Urothelium cell line (cell line): ENCODE measurements around the gene AJM1.
"Not testable (repeated sequence)": the region's sequence is repeated elsewhere in the genome, so short reads cannot be mapped to it uniquely, and the experiment has no call there.

Experiments used
- DNase-seq: peaks from one replicate; pipeline ENCODE4 v3.0.0; 2011; ENCODE audit warnings: low spot score, mixed read lengths
- FAIRE-seq: peaks from 2 replicates; lab custom pipeline; 2011; peaks lifted over from hg19 to GRCh38; lab: Jason Lieb, UNC

The AJM1 gene

DNA sequence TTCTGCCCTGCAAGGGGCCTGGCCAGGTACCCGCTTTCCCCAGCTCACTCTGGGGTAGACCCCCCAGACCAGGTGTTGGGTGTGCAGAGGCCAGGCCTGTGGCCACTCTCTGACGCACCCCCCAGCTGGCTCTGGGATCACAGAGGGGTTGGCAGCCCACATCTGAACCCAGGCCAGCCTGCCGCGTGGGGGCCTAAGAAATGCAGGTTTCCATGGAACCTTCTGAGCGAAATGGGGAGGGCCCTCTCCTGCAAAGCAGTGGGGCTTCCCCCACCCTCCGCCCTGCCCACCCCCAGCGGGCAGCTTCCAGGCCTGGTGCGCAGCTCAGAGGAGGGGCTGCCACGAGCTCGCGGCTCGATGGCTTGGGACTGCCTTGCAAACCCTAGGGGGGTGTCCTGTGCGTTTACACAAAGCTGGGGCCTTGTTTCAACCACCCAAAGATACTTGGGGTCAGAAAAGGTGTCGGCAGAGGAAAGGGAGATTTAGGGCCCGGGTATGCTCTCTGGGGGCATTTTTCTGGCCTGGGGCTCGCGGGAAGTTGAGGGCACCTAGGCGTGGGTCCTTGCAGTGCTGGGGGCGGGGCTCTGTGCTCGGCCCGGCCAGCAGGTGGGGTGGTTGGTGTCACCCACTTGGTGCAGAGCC lies 1.0 kb downstream of the AJM1 start:
- not testable (repeated sequence) for DNase-seq, FAIRE-seq

DNA sequence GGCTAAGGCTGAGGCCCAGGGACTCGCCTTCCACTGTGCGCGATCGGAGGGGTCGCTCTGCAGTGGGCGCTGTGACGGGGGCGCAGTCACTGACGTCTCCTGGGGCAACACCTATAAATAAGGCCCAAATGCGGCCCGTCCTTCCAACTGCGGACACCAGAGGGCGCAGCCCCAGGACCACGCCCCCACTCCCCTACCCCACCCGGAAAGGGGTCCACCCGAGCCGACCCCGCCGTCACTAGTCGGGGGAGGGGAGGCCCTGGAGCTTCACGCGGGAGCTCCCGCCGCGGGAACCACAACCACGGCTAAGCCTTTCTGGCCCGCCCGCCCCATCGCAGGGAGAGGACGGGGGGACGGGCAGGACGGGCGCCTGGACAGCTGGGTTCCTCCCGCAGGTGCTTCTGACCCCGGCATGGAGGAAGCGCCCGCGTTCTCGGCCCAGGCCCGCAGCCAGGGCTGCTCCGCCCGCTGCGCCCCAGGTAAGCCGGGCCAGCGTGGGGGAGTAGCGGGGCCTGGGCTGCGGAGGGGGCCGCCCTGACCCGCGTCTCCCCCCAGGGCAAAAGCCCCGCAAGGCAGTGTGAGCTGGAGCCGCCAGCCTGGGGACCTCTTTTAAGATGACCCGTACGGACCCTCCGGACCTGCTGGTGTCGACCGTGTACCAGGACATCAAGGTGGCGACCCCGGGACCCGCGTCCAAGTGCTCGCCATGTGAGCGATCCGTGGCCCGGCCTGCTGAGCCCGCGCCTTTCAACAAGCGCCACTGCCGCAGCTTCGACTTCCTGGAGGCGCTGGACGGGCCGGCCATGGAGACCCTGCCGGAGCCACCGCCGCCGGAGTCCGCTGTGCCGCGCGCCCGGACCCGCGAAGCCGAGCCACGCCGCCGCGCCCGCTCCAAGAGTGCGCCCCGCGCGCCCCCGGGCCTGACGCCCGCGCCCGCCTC lies 1.8 kb downstream of the AJM1 start:
- not testable (repeated sequence) for FAIRE-seq, DNase-seq

DNA sequence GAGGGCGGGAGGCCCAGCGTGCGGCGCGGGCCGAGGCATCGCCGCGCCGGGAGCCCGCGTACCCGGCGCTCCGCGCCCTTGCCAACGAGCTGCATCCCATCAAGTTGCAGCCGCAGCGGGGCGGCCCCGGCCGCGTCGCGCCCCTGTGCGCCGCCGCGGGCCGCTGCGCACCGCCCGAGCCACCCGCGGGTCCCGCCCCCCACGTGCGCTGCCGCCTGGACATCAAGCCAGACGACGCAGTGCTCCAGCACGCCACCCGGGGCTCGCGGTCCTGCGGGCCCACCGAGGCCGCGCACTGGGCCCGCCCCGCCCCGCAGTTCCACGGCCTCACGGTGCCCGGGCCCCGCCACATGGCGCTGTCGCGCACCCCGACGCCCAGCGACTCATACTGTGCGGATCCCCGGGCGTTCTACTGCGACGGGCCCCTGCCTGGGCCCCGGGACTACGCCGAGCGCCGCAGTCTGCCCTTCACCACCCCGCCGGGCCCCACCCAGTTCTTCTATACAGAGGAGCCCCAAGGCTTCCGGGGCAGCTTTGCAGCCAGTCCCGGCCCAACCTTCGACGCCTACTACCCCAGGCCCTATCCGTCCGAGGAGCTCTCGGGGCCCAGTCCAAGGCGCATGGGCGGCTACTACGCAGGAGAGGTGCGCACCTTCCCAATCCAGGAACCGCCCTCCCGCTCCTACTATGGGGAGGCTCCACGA lies 2.6 kb downstream of the AJM1 start:
- FAIRE-seq = no peak
- DNase-seq = no peak

GRCh38 chr9:136845465-136846260 lies 3.4 kb downstream of the AJM1 start:
- FAIRE-seq = no peak

GRCh38 chr9:136846376-136847087 lies 4.3 kb downstream of the AJM1 start:
- DNase-seq (no peak), FAIRE-seq (no peak)

More at GRCh38 chr9:136845465-136846260, 3.4 kb downstream of the AJM1 start:
- no peak for DNase-seq

DNA sequence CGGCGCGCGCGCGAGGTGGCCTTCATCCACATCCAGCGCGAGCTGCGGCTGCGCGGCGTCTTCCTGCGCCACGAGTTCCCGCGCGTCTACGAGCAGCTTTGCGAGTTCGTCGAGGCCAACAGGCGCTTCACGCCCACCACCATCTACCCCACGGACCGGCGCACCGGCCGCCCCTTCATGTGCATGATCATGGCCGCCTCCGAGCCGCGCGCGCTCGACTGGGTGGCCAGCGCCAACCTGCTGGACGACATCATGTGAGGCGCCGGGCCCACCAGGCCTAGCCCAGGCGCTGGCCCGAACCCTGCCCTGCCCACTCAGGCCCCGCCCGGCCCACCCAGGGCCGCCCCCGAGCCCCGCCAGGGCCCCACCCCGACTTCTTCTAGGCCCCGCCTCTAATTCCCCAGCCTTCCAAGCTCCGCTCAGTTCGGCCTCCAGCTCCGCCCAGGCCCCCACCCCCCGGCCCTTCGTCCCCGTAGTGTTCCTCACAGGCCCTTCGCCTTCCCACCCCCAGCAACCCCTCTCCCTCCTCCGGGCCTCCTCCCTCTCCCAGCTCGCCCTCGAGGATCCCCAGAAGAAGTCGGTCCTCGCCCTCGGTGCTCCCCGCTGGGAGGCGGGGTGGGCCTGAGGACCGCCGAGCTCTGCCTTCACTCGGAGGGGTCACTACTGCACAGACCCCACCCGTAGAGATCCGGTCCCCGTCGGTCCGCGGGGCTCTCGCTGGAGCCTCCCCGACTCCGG lies 5.0 kb downstream of the AJM1 start:
- DNase-seq (peak; percentile 75), FAIRE-seq (no peak)

DNA sequence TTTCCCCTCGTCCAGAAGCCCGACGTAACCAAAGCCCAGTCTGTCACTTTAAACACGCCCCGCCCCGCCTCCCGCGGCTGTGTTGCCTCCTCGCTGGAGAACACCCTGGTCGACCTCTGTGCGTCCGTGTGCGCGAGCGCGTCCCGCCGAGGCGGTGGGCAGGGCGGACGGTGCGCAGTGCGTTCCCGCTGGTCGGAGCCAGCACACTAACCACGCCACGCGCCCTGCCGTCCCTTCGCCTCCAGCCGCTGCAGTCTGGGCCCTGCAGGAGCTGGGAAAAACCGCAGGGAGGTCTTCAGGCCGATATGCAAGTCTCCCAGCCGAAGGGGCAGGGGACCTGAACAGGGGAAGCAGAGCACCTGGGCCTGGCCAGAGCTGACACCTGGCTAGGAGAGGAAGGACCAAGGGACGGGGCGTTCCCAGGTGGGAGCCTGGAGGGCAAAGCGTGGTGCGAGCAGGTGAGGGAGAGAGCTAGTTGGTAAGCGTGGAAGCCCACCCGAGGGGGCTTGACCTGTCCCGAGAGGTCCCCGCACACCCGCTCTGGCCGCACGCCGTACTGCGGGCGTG lies 5.6 kb downstream of the AJM1 start:
- DNase-seq (peak; percentile 76), FAIRE-seq (peak; percentile 91)

DNA sequence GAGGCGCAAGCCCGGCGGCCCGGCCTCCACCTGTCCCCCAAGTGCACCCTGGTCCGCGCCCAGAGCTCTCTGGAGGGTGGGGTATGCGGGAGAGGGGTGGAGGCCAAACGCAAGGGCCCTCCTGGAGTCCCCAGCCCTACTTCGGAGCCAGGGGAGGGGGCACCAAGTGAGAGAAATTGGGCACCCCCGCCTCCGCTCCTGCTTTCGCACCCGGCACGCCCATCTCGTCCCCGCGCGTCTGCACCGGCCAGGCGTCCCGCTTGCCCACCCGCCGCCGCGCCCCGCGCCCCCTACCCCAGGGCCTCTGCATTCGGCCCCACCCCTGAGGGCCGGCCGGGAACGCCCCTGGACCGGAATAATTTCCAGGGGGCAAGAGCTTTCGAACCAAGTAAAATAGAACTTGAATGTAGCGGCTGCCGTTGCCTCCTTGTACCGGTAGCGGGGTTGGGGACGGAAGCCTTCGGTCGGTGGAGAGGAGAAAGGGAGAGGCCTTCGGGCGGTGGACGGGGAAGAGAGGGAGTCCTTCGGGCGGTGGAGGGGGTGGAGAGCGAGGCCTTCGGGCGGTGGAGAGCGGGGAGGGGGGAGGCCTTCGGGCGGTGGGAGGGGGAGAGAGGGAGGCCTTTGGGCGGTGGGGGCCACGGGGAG lies 6.2 kb downstream of the AJM1 start:
- peak; percentile 66 for DNase-seq
- no peak for FAIRE-seq

GRCh38 chr9:136849038-136849959 lies 7.0 kb downstream of the AJM1 start, which contains the start of gene PHPT1:
Gene PHPT1 (plus strand): TSS chr9:136849409. CDS start chr9:136849431, 22 bp downstream.
- FAIRE-seq (peak; percentile 94), DNase-seq (peak; percentile 99)

DNA sequence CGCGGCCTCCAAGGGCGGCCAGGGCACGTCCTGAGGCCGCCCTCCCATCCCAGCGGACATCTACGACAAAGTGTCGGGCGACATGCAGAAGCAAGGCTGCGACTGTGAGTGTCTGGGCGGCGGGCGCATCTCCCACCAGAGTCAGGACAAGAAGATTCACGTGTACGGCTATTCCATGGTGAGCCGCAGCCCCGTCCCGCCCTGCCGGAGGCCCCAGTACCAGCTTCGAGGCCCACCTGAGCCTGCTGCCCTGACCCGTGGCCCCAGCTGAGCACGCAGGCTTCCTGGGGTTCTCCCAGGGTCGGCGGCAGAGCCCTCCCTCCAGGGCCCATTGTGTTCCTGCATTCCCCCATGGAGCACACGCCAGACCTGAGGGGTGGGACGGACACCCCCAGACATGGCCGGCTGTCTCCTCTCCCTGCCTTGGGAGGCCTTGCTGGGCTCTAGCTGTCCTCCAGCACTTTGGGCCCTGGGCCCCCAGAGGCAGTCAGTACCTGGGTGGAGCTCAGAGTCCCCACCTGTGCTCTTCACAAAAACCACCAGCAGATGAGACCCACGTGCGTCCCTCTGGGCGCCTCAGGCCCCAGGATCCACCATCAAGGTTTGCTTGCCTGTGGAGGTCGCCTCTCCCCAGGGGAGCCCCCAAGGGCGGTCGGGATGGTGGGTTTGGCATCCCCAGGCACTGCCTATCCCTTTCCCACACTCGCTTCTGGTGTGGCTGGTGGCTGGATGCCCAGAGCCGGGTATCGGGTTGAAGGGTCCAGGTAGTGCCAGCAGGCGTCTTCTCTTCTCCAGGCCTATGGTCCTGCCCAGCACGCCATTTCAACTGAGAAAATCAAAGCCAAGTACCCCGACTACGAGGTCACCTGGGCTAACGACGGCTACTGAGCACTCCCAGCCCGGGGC lies 7.9 kb downstream of the AJM1 start:
- DNase-seq (peak; percentile 19), FAIRE-seq (no peak)

DNA sequence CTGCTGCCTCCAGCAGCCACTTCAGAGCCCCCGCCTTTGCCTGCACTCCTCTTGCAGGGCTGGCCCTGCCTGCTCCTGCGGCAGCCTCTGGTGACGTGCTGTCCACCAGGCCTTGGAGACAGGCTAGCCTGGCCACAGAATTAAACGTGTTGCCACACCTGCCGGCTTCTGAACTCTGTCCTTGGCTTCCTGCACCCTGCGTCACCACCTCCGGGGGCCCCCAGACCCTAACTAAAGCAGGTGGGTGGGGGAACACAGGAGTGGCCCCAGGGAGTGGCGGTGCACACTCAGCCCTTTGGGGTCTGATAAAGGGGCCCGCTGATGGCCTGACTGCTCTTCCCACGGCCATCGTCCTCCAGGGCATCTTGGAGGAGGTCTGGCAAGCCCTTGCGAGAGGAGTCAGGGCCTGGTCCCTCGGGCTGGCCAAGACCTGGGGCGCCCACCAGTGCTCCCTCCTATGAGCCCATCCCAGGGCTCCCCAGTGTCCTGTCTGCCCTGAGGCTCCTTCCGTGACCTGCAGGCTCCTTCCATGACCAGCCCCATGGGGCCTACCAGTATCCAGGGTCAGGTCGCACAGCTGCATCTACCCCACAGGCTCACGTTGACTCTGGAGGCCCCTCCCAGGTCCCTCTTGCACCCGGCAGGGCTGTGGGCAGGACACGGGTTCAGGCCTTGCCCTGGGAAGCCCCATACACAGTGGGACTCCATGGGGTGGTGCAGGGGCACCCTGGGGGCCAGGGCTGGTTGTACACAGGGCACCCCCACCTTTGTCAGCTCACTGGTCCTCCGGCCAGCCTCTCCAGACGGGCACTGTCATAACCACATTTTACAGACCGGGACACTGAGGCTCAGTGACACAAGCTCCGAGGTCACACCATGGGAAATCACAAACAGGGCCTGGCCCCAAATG lies 8.8 kb downstream of the AJM1 start:
- no peak for FAIRE-seq
- DNase-seq = no peak

GRCh38 chr9:136851941-136852663 lies 9.8 kb downstream of the AJM1 start, which contains the start of gene MAMDC4:
Gene MAMDC4 (plus strand): TSS chr9:136852346. CDS start chr9:136852417, 71 bp downstream.
- DNase-seq (no peak), FAIRE-seq (no peak)

GRCh38 chr9:136852664-136853595 lies 10.7 kb downstream of the AJM1 start:
- FAIRE-seq (no peak), DNase-seq (no peak)
